GM18517 (cell line): ENCODE measurements around the gene CDK14.

Source experiments
- ATAC-seq: cut with Tn5 transposase; IDR thresholded peaks from one replicate; pipeline ENCODE4 v1.9.1; 2021; ENCODE audit warnings: mild to moderate bottlenecking, moderate library complexity; ENCODE audit not compliant: unreplicated experiment

CDK14 gene

DNA sequence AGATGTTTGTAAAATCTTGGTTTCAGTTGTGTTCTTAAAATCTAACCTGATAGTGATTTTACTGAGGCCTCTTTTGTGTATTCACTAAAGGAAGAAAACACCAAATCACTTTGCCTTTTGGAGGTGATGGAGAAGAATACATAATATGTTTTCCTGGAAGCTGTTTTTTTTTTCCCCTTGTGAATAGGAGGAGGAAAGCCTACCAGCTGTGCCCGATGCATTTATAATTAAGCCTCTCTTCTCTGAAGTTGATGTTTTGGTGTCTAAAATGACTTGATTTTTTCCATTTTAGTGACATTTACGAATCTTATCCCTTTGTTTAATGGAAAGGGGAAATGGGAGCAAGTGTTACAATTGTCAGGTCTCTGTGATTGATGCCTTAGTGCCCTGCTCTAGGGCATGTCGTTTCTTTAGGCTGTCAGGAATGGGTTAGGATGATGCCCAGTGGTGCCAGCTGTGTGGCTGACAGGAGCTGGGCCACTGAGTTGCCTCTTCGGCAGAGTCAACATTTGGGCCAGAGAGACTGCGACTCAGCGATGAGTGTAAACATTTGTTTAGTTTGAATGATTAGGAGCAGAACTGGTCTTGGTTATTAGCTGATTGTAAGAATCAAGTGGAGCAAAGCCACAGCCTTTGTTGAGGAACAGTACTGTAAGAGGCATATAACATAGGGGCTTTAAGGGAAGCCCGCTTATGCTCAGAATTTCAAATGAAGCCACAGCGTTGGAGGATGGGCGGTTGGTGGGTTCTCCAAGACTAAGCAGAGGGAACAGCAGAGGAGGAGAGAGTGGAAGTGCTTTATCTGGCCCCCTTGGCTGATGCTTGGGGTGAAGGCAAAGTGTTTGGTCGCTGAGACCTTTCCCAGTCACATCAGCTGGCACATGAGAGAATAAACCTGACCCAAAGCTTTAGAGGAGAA lies 81.6 kb downstream of the CDK14 start:
- no peak for ATAC-seq

DNA sequence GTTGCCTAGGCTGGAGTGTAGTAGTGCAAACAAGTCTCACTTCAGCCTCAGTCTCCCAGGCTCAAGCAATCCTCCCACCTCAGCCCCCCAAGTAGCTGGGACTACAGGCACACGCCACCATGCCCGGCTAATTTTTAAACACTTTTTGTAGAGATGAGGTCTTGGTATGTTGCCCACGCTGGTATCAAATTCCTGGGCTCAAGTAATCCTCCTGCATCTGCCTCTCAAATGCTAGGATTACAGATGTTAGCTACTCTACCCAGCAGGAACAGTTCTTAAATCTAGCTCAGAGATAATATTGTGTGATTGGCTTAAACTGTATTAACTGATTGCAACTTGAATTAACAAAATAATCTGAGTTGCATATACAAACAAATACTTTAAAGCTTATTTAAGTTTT lies 82.9 kb downstream of the CDK14 start:
- ATAC-seq, result no peak

DNA sequence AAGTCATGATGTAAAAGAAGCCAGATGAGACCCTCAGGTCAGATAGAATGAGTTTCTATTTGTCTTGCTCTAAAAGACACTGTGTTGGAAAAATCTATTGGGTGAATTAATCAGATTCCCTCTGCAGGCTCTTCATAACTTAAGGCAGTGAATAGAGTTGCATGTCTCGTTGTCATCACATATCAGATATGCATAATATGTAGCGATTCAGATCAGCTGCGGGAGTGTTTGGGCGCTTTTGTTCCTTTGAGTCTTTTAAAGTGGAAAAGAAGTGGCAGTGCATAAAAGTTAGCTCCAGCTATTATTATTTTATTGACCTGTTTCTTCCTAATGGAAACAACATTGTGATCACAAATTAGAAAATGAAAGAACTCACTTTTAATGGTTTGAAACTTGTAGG lies 84.4 kb downstream of the CDK14 start:
- no peak for ATAC-seq

DNA sequence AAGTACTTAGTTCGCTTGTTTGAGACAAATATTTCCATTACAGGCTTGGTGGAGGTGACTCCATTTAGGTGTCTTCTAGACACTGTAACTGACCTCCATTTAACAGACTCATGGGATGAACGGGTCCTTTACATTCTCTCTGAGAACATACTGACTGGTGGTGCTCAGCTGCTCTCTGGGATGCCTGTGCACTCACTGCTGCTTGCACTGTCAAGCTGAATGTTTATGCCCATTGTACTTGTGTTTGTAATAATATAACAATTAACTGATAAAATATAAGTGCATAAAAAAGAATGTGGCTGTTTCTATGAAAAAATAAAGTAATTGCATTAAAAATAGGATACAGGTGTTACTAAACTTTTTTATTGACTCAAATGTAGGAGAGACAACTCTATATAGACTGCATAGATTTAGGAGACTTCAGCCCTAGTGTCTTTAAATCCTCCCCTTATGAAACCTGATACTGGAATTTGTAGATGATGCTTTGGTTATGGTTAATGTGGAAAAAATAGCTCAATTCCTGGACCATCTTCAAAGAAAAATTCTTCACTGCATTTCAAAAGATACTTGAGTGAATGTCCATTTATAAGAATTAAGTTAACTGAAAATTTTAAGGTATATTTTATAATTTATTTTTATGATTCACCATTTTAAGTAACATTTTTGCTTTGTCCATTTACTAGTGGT lies 85.4 kb downstream of the CDK14 start:
- ATAC-seq, result no peak

DNA sequence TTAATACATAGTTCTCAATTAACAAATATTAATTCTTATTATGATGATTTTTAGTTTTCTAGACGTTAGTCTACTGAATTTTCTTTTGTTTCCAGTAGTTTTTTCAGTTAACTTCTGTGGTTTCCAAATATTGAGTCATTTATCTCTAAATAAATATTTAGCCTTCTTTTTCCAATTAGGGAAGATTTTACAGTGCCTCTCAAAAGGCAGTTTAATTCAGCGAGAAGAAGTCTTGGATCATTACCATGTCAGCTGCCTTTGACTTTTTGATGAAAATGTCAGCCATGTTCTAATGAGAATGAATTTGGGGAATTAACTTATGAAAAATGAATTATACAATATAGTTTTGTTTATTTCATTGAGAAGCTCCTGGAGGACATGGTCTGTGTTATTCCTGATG lies 90.0 kb downstream of the CDK14 start:
- no peak for ATAC-seq

DNA sequence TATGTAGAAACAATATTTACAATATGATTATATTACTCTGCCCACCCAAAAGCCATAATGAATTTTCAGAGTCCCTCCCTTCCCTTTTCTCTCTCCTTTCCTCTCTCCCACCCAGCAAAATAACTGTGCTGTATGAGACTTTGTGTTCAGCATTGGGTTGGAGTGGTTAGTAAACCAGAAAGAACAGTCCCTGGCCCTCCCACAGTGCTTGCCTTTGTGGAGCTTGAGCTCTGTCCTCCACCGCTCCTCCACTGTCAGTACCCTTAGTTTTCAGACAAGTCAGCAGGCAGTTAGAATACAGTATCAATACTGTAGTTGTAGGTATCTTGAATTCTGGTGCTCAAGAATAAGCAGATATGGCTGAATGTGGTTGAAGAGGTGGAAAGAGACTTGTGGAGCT lies 92.7 kb downstream of the CDK14 start:
- ATAC-seq, result no peak

DNA sequence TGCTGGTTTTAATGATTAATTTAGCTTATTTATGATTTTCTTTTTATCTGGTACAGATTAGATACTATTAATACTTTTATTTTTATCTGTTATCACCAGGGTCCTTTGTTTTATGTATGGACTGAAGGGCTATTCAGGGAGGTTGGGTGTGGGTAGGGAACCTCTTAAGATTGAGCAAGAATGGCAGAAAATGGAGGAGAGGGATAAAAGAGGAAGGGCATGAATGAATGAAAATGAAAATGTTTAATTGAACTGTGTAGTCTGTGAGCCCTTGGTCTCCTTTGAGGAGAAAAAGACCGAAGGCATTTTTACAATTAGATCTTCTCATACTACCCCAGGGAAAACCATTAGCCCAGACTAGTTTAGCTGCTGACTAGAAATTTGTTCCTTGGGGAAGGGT lies 93.1 kb downstream of the CDK14 start:
- ATAC-seq, result no peak

DNA sequence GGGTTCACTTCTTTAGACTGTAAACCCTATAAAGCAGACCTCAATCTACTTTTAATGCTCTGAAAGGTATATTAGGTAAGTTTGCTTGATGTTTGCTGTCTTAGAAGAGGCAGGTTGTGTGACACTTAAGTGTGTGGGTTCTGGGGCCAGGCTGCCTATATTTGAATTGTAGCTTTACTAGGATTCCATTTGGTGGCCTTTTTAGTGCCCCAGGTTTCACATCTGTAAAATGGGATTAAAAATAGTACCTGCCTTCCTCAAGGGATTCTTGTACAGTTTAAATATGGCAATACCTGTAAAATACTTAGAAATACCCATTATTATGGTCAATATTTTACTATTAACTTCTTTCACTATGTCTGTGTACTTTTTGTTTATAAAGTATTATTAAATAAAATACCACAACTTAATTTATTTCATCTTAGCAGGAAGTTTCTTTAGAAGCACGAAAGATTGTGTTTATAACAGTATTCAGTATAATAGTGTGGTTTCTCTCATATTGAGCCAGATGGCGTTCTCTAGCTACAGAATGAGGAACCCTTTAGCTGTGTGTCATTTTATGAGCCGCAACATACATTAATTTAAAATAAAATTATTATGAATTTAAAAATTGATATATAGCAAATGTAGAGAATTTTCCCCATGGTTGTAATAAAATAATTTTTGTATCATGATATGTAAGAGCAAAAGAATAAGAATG lies 94.2 kb downstream of the CDK14 start:
- ATAC-seq, result no peak

DNA sequence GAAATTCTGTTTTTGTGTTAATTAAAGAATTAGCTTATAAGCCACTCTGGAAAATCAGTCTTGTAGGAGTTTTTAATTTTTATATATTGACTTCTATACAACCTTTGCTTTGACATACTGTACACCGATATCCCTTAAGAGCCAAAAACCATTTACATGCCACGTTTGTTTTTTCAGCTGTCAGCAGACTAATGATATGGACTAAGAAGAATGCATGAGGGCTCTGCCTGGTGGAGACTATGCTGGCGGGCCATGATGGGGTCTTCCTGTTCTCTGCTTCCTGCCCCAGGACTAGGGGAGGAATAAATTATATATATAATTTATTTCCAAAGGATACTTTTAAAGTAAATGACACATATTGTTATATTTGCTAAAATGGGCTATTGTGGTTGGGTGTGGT lies 96.3 kb downstream of the CDK14 start:
- no peak for ATAC-seq

DNA sequence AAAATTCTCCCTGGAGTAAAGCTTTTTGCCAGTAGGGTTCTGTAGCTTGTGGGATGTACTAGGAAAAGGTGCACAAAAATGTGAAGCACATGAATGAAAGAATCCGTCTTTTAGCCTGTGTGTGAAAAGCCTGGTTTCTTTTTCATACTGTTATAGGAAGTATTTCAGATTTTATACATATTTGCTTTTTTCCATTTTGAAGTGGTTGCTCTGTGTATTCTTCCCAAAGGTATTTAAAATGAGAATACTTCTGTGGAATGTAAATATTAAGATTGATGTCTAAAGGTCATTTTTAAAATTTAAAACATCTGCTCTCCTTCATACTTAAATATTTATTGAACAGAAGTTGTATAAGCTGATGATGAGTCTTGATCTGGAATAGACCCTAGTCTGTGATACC lies 96.8 kb downstream of the CDK14 start:
- ATAC-seq, result no peak

DNA sequence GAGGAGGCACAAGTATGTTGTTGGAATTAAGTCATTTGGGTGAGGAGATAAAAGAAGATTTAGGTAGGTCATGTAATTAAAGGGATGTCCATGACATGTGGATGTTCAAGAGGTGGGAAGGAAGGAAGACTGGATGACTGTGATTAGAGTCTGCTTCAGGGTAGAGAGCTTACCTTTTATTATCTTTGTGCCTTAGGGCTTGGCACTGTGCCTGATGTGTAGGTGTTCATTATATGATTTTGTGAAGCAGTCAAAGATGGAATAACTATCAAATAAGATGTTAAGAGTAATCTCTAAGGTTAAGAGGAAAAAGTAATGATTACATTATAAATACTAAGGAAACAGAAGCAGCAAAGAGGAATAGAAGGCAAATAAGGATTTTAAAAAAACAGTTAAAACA lies 97.8 kb downstream of the CDK14 start:
- no peak for ATAC-seq

DNA sequence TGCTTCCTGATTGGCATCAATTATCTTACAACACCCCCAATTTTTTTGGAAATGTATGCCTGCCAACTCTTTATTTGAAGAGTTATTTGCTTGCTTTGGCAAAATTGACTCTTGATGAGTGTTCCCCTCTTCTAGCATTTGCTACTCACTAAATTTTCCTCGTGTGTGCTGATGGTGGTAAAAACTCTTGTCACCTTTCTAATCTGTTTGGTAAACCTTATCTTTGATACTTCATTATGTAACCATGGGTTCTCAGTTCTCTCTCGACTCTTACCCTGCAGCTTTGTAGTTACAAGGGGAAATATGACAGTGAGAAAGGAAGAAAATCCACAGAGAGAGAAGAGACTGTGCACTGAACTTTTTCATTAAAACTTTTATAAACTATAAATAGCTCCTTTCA lies 102.5 kb downstream of the CDK14 start:
- no peak for ATAC-seq

DNA sequence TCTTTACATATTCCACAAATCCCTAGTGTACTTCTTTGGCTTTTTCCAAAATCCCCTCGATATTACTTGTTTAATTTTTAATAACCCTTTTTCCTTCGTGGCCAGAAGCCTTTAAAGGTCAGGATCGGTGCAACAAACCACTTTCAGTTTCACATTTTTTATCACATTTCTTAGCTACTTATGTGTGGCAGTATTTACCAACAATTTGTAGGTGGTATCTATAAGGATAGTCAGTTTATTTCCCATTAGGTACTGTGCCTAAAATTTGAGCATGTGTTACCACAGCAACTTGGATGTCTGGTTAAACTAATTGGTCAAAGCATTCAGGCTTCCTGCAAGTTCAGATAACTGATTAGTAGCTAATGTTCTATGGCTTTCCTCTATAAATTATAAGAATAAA lies 104.9 kb downstream of the CDK14 start:
- ATAC-seq, result peak; percentile 76

DNA sequence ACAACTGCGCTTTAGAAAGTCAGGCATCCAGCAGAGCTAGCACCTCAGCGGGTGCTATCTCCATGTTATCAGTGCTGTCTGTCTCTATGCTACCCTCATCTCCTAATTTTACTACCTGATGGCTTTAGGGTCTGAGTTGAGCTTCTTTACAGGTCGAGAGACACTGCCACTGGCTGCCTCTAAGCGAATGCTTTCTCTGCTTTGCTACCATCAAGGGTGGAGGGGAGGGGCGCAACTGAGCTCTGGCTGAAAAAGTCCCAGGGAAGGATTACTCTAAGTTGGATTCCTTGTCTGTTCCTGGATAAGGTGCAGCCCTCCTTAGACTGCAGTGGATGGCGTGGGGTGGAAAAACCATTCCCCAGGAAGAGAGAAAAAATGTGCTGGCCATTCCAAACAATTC lies 105.7 kb downstream of the CDK14 start:
- ATAC-seq, result no peak

DNA sequence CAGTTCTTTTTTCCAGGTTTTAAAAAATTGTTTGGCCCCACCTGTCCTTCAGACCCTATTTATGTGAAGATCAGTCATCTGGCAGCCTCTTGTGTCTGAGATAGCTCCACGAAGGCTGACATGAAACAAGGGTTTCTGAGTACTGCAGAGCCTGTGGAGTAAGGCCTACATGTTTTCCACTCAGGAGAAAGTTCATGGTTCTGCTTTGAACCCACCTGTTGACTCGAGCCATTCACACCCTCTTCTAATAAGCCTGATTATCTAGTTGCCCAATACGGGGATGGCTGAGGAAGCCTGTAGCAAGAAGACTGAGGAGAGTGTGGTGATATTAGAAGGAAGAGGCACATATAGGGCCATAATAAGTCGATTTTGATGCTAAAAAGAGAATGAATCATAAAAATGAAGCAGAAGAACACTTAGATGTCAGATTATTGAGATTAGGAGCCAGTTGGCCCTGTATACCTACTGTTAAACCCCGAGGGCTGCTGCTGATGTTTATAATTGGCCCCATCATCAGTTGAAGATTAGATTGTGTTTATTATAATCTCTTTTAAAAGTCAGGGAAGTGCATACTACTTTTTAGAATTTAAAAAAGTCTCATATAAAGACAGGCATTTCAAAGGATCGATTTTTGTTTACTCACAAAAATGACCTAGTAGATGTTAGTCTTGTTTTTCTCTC lies 109.4 kb downstream of the CDK14 start:
- ATAC-seq, result no peak

DNA sequence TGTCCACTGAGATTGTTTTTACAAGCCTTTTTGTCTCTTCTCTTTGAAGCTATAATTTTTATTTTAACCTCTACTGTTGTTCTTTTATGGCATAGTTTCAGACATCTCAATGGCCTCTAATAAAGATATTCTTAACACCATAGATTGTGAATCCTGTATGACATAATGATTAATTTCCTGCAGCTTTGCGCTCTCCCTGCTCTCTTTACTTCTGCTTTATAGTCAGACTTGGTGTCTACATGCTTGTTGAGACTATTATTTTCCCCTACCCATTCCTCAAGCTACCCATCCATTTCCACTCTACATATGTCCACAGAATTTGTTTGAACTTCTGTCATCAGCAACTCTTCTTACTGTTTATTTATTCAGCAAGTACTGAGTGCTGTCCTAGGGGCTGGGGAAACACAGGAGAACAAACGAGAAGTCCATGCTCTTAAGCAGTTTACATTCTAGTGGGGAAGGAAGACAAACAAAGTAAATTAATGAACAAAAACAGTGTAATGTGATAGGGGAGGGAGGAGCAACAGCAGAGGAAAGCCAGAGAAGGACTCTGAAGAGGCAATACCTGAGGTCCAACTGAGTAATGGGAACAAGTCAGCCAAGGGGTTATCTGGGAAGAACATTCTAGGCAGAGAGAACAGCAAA lies 110.1 kb downstream of the CDK14 start:
- no peak for ATAC-seq

DNA sequence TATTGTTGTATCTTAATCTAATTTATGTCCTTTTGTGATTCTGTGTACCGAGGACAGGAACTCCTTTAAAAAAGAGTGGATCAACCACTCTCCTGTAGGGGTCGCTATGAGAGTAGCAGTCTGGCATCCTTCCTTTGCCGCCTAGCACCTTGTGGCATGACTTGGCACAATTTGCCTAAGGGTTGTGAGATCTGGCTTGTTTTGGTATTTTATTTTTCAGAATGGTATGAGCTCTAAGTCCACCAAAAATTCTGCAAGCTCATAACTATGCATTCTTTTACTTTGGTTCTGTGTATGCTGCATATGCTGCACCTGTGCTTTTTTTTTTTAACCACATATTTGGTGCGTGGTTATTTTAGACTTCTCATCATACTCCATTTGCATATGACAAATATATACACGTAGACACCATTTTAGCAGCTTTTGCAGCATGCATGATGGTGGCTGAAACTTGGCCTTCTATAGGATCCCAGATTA lies 112.8 kb downstream of the CDK14 start:
- peak; percentile 75 for ATAC-seq

DNA sequence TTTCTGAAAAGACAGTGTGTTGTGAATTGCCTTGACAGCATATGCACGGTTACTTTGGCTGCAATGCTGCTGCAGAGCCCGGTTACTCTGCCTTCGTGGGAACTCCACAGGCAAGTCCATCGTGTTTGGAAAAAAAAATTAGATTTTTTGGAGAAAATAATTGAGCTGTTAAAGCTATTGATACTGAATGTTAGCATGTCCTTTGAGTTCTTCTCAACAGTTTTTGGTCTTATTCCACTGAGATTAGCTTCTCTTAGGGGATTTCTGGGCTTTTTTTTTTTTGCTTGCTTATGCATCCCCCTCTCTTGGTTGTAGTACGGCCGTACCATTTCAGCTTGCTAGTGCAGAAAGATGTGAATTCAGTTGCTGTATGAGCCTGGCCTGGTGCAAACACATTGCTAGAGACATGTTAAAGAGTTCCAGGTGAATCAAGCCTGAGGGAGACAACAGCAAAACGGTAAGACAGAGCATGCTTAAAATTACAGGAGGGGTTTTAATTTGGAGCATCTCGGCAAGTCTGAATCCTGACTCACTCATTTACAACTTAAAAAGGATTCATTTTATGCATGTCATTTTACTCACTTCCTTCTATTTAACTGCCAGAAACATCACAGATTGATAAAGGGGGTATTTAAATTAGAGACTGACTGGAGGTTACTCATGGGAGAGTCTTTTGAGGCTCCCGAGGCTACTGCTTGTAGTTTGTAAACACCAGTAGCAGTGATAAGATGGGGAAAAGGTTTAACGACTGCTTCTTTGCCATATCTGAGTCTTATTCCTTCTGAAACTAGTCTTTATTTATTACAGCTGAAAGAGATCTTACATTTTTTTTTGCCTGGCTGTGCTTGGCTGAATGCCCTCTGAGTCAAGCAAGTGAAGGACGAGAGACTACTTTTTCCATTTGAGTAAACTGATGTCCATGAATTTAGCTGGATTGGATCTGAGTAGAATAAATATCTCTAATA lies 113.7 kb downstream of the CDK14 start:
- ATAC-seq, result peak; percentile 49

DNA sequence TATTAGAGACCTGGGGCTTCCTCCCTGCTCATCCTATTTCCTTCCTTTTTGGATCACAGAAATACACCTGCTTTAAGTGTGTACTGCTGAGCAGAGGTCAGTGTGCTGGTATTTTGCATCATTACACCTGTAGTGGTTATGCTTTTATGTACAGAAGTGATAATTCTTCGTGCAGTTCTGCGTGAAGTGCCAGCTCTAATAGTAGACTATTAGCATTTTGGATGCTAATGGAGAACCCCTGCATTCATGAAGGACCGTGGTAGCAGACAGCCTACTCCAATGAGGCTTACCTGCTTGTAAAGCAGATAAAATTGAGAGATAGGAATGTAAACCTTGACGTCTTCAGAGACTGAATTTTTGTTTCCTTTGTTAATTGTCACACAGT lies 114.3 kb downstream of the CDK14 start:
- no peak for ATAC-seq
